Femur (tissue), 1 donor: Measurements from ENCODE around the gene FLG.
"Not testable (repeated sequence)": the region's sequence is repeated elsewhere in the genome, so short reads cannot be mapped to it uniquely, and the experiment has no call there.

ENCODE experiments used
- DNase-seq: peaks from one replicate; pipeline ENCODE4 v3.0.0-alpha.2; 2017

The FLG gene

GRCh38 chr1:152325111-152325510, at the start of gene FLG:
TSS of gene FLG (minus strand) at chr1:152325239. CDS start at chr1:152315456, 9,783 bp downstream.
- DNase-seq = no peak

DNA sequence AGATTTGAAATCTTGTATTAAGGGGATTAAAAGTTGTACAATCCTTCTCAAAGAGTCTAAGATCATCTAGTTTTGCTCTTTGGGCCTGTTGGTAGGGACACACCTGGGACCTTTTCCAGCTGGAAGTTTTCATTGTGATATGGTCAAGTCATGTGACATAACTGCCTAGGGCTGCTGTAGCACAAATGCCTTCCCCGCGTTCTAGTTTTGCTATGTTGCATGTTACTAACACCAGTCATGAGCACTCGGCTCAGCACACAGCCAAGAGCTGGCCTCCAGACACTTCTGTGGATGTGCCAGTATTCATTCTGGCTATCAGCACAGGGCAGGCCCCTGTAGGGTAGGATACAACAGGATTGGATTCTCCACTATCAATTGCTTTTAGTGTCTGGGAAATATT, 49.4 kb upstream of the FLG start:
- DNase-seq = no peak

DNA sequence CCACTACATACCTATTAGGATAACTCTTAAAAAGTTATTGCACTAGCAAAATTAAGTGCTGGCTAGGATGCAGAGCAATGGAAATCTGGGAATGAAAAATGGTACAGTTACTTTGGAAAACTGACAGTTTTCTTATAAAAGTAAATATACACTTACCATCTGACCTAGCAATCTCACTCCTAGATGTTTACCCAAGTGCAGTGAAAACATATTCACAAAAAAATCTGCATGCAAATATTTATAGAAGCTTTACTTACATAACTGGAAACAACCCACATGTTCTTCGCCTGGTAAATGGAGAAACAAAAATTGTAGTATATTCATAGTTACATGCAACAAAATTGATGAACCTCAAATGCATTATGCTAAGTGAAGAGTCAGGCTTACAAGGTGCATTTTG, 47.6 kb upstream of the FLG start:
- no peak for DNase-seq

GRCh38 chr1:152367436-152367835, 42.4 kb upstream of the FLG start:
- no peak for DNase-seq

GRCh38 chr1:152359906-152360305, 34.9 kb upstream of the FLG start, which contains the start of gene FLG2:
TSS of gene FLG2 (minus strand) at chr1:152360006. CDS start at chr1:152358884, 1,122 bp downstream.
- DNase-seq = no peak

DNA sequence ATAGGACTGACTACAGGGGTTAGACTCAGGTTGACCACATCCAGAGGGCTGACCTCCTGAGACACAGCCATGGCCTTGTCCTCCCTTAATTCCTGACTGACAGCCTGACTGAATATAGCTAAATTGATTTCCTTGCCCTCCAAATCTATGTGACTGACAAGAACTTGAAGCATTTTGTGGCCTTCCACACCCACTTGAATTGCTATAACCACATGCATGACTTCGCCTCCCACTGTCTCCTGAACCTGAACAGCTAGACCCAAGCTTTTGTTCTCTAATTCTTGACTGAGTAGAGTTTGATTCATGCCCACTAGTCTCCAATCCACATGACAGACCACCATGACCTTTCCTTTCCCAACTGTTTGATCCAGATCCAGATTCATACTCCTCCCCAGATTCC, 31.7 kb upstream of the FLG start:
- DNase-seq = no peak

DNA sequence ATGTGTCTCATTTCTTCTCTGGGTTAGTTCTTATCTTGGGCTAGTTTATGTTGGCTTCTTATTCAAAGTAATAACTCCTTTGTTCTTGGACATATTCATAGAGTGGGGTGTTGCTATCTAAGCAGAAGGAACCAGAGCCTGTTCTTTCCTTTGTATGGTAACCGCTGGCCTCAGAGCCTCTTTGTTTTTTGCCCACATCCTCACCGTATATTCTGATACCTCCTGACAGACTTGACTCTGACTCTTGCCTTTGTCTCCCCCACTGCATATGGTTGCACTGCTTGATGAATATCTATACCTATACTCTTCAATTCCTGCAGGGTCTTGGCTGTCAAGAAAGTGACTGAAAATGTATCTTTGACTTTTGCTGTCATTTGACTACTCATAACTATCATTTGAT, 24.6 kb upstream of the FLG start:
- no peak for DNase-seq

DNA sequence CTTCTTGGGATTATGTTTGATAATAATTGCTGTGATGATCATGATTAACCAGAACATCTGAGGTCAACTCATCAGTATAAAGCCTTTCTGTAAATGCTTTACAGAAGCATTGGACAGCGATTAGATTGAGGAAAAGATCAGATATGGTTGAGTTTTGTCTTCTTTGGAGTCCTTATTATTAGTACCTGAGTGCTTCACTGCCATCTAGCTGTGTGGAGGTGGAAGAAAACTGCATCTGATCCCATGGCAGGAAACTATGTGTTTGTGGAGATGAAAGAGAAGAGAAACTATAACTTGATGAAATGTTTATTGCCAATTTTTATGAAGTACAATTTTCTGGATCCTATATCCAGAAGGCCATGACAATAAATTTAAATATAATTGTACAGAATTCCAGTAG, 23.4 kb upstream of the FLG start:
- no peak for DNase-seq

DNA sequence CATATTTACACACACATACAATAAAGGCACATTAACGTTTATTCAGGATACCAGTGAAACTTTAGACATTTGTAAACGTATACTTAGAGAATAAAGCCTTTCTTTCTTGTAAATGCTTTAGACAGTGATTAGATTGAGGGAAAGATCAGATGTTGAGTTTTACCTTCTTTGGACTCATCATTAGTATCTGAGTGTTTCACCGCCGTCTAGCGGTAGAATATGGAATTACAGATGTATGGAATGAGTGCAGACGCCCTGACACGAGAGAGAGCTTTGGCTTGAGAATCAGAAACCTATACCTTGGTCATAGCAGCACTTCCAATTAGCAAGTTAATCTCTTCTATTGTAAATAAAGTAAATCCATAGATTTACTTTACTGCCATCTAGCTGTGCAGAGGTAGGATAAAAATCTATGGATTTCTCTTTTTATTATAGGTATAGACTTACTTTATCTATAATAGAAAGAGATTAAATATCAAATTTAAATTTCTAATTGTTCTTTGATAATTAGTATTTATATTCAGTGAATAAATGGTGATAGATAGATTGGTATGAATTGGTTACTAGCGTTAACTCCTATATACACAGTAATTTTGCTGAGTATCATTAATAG, 22.2 kb upstream of the FLG start:
- no peak for DNase-seq

DNA sequence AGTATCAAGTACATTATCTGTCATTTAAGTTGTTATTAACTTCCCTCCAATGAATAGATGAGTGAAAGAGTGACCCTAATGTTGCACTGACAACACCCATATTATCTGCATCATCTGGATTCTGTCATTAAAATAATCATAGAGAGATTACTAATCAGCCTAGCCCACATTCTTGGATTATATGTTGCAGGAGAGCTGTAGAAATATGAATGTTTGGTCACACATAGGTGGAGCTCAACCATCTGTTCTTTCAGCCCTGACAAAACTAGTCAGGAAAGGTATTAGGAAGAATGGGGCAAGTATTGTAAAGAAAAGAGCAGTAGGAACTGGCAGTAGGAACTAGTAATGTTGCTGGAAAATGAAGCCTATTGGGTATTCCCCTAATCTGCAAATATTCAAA, 19.4 kb upstream of the FLG start:
- DNase-seq = no peak

GRCh38 chr1:152343006-152343405, 18.0 kb upstream of the FLG start:
- no peak for DNase-seq

GRCh38 chr1:152335399-152335798, 10.4 kb upstream of the FLG start:
- no peak for DNase-seq

DNA sequence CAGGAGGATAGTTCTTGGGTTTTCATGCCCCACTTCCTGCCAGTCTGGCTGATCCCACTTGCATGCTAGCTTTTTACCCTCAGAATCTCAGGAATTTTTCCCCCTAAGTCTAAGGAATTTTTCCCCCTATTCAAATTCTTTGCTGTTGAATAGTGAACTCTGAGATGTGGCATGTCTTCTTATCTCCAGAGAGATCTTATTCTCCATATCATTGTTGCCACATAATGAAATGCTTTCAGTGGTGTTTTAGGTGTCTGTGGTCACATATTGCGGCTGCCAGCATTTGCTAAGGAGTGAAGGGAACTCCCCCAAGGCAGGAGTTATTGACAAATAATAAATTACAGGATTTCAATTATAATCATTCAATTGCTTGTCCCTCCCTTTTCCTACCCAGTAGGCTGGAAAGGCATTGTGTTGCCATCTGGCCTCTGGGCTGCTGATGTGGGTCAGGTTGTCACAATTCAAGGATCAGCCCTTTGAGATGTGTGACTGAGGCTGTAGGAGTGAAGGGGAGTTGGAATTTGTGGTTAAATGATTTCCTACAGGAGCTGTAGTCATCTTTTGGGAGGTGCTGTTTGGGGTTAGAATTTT, 3.9 kb upstream of the FLG start:
- DNase-seq = no peak

DNA sequence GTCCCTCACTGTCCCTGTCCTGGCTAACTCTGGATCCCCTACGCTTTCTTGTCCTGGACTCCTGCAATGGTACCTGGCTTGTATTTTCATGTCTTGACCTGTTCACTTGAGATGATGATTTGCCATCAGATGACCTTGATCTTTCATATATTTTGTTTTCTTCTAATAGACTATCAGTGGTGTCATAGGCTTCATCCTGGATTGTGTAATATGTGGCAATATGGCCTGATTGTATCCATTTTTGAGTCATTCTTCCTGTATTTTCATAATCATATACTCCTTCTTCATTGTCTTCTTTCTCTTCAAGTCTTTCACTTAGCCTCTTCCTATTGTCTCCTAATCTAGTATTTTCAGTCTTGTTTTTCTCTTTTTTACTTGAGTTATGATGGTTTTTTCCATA, 11.1 kb downstream of the FLG start:
- no peak for DNase-seq

DNA sequence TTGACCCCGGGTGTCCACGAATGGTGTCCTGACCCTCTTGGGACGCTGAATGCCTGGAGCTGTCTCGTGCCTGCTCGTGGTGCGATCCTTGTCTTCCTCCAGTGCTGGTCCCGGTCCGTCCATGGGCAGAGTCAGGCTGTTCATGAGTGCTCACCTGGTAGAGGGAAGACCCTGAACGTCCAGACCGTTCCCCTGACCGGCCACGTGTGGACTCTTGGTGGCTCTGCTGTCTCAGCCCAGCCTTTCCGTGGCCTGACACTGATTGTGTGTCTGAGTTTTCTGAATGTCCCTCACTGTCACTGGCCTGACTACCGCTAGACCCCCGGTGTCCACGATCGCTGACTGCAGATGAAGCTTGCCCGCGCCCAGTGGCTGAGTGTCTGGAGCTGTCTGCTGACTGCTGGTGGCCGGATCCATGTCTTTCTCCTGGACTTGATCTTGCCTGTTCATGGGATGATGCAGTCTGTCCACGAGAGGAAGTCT, 11.7 kb downstream of the FLG start:
- no peak for DNase-seq

- not testable (repeated sequence) for DNase-seq
These were observed 12.9 kb downstream of the FLG start for GRCh38 chr1:152312169-152312568.

- no peak for DNase-seq
These were observed 15.1 kb downstream of the FLG start for GRCh38 chr1:152309955-152310354.

GRCh38 chr1:152309320-152309901, 15.6 kb downstream of the FLG start:
- not testable (repeated sequence) for DNase-seq

- DNase-seq = not testable (repeated sequence)
These were observed 16.3 kb downstream of the FLG start for GRCh38 chr1:152308758-152309157.

DNA sequence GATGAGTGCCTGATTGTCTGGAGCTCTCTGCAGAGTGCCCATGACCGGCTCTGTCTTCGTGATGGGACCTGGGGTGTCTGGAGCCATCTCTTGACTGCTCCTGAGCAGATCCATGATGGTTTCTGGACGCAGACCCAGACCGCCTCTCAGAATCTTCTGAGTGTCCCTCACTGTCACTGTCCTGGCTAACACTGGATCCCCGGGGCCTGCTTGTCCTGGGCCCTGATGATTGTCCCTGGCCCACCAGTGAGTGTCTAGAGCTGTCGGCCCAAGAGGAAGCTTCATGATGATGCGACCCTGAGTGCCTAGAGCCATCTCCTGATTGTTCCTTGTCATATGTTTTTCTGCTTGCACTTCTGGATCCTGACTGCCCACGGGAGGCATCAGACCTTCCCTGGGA, 17.1 kb downstream of the FLG start:
- not testable (repeated sequence) for DNase-seq

DNA sequence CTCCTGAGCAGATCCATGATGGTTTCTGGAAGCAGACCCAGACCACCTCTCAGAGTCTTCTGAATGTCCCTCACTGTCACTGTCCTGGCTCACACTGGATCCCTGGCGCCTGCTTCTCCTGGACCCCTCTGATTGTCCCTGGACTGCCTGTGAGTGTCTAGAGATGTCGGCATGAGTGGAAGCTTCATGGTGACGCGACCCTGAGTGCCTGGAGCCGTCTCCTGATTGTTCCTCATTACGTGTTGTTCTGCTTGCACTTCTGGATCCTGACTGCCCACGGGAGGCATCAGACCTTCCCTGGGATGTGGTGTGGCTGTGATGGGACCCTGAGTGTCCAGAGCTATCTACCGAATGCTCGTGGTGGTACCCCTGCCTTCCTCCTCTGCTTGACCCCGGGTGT, 18.9 kb downstream of the FLG start:
- DNase-seq = not testable (repeated sequence)

GRCh38 chr1:152304773-152305172, 20.3 kb downstream of the FLG start:
- not testable (repeated sequence) for DNase-seq

DNA sequence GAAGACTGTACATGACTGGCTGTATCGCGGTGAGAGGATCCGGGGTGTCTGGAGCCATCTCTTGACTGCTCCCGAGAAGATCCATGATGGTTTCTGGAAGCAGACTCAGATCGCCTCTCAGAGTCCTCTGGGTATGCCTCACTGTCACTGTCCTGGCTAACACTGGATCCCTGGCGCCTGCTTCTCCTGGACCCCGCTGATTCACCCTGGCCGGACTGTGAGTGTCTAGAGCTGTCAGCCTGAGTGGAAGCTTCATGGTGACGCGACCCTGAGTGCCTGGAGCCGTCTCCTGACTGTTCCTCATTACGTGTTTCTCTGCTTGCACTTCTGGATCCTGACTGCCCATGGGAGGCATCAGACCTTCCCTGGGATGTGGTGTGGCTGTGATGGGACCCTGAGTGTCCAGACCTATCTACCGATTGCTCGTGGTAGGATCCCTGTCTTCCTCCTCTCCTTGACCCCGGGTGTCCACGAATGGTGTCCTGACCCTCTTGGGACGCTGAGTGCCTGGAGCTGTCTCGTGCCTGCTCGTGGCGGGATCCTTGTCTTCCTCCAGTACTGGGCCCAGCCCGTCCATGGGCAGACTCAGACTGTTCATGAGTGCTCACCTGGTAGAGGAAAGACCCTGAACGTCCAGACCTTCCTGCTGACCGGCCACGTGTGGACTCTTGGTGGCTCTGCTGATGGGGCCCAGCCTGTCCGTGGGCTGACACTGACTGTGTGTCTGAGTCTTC, 21.7 kb downstream of the FLG start:
- DNase-seq = not testable (repeated sequence)

GRCh38 chr1:152256394-152256793, 68.6 kb downstream of the FLG start:
- not testable (repeated sequence) for DNase-seq
